Breast epithelium (tissue), 3 donors: ENCODE measurements around the gene PAK5.

Source experiments
- POLR2A ChIP-seq: fragments of 450-650 bp; IDR thresholded peaks from one replicate; pipeline ENCODE4 v1.6.1; 2016; ENCODE audit warnings: antibody characterized with exemption, mild to moderate bottlenecking, moderate library complexity
- POLR2AphosphoS5 ChIP-seq, 3 donors: sonication (generic); formaldehyde crosslinking; IDR thresholded peaks; one replicate each; pipeline ENCODE4 v1.6.1; 2017; ENCODE audit warnings: antibody characterized with exemption in 3 of 3
- TF ChIP-seq, protein P1 (sequence below), 3 donors: fragments of 450-650 bp; IDR thresholded peaks; one replicate each; pipeline ENCODE4 v1.5.1; 2016 to 2017; ENCODE audit warnings: antibody characterized with exemption in 3 of 3, mild to moderate bottlenecking in 3 of 3, moderate library complexity in 3 of 3

DNA sequence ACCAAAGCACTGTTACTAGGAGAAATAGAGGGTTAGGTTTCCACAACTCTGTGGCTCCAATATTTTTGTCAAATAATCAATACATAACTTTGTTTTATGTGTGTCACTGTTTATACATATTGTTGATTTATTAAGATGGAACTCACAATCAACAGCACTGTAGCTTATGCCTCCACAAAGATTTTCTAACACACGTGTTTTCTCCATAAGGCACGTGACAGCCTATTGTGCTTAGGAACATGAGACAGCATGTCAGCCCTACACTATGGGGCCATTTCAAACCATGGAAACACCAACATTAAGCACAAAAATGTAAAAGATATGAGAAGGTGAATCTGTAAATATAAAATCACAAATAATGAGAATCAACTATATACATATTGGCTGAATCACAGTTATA, 127.0 kb downstream of the PAK5 start:
- TF ChIP-seq, protein P1, sequence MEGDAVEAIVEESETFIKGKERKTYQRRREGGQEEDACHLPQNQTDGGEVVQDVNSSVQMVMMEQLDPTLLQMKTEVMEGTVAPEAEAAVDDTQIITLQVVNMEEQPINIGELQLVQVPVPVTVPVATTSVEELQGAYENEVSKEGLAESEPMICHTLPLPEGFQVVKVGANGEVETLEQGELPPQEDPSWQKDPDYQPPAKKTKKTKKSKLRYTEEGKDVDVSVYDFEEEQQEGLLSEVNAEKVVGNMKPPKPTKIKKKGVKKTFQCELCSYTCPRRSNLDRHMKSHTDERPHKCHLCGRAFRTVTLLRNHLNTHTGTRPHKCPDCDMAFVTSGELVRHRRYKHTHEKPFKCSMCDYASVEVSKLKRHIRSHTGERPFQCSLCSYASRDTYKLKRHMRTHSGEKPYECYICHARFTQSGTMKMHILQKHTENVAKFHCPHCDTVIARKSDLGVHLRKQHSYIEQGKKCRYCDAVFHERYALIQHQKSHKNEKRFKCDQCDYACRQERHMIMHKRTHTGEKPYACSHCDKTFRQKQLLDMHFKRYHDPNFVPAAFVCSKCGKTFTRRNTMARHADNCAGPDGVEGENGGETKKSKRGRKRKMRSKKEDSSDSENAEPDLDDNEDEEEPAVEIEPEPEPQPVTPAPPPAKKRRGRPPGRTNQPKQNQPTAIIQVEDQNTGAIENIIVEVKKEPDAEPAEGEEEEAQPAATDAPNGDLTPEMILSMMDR (IDR thresholded peaks at IDR 0.05) = no peak
- no peak for TF ChIP-seq POLR2A
- no peak for TF ChIP-seq POLR2AphosphoS5 (IDR thresholded peaks at IDR 0.05)
